Stimulated activated CD8-positive, alpha-beta memory T cell treated with anti-CD3 and anti-CD28 coated beads, Interleukin-12 subunit alpha, Interleukin-12 subunit beta, amount 100 ng/mL, for 1 hour (primary cell): Measurements from ENCODE around the gene ADAMTSL3.
"Not testable (repeated sequence)": the region's sequence is repeated elsewhere in the genome, so short reads cannot be mapped to it uniquely, and the experiment has no call there.

Experiments used
- DNase-seq: peaks from one replicate; pipeline ENCODE4 v3.0.0-alpha.2; 2020; ENCODE audit warnings: low read depth

The ADAMTSL3 gene

GRCh38 chr15:83919978-83920510, 266.1 kb downstream of the ADAMTSL3 start:
- DNase-seq: no peak

- no peak for DNase-seq
Observed at GRCh38 chr15:83922649-83923294, 268.8 kb downstream of the ADAMTSL3 start.

GRCh38 chr15:83926116-83926515, 272.2 kb downstream of the ADAMTSL3 start:
- no peak for DNase-seq

GRCh38 chr15:83927704-83928391, 273.9 kb downstream of the ADAMTSL3 start:
- no peak for DNase-seq

GRCh38 chr15:83928392-83928734, 274.4 kb downstream of the ADAMTSL3 start:
- DNase-seq: no peak

- no peak for DNase-seq
Observed at GRCh38 chr15:83928878-83929418, 275.0 kb downstream of the ADAMTSL3 start.

- no peak for DNase-seq
Observed at GRCh38 chr15:83929619-83930018, 275.7 kb downstream of the ADAMTSL3 start.

- DNase-seq: no peak
Observed at GRCh38 chr15:83930392-83931212, 276.7 kb downstream of the ADAMTSL3 start.

- DNase-seq: no peak
Observed at GRCh38 chr15:83935774-83936173, 281.9 kb downstream of the ADAMTSL3 start.

- no peak for DNase-seq
Observed at GRCh38 chr15:83940136-83940535, 286.2 kb downstream of the ADAMTSL3 start.

- no peak for DNase-seq
Observed at GRCh38 chr15:83943043-83943442, 289.1 kb downstream of the ADAMTSL3 start.

GRCh38 chr15:83943849-83944404, 290.0 kb downstream of the ADAMTSL3 start:
- no peak for DNase-seq

GRCh38 chr15:83947156-83947555, 293.2 kb downstream of the ADAMTSL3 start:
- DNase-seq: no peak

- DNase-seq: no peak
Observed at GRCh38 chr15:83954506-83954905, 300.6 kb downstream of the ADAMTSL3 start.

GRCh38 chr15:83955806-83956265, 301.9 kb downstream of the ADAMTSL3 start:
- no peak for DNase-seq

GRCh38 chr15:83956887-83957286, 303.0 kb downstream of the ADAMTSL3 start:
- no peak for DNase-seq

- no peak for DNase-seq
Observed at GRCh38 chr15:83959477-83959876, 305.6 kb downstream of the ADAMTSL3 start.

GRCh38 chr15:83960192-83960829, 306.4 kb downstream of the ADAMTSL3 start:
- DNase-seq: no peak

GRCh38 chr15:83961311-83961710, 307.4 kb downstream of the ADAMTSL3 start:
- no peak for DNase-seq

- DNase-seq: not testable (repeated sequence)
Observed at GRCh38 chr15:83964967-83965366, 311.0 kb downstream of the ADAMTSL3 start.

- no peak for DNase-seq
Observed at GRCh38 chr15:83970295-83970890, 316.5 kb downstream of the ADAMTSL3 start.
